Ishikawa (cell line): ENCODE measurements around the gene BMP7.

Experiments
- CEBPB ChIP-seq: IDR thresholded peaks from 2 replicates; pipeline ENCODE4 v1.6.1; 2012
- CREB1 ChIP-seq: IDR thresholded peaks from 2 replicates; pipeline ENCODE4 v1.6.1; 2012; ENCODE audit warnings: low read depth
- EGR1 ChIP-seq: IDR thresholded peaks from 2 replicates; pipeline ENCODE4 v1.6.1; 2012
- EP300 ChIP-seq: IDR thresholded peaks from 2 replicates; pipeline ENCODE4 v1.6.1; 2012; ENCODE audit warnings: borderline replicate concordance
- FOXM1 ChIP-seq: IDR thresholded peaks from 2 replicates; pipeline ENCODE4 v1.6.1; 2012; ENCODE audit warnings: low read depth, borderline replicate concordance
- NFIC ChIP-seq: IDR thresholded peaks from 2 replicates; pipeline ENCODE4 v1.6.1; 2012
- RAD21 ChIP-seq: IDR thresholded peaks from 2 replicates; pipeline ENCODE4 v1.6.1; 2012; ENCODE audit warnings: low read depth
- TAF1 ChIP-seq: IDR thresholded peaks from 2 replicates; pipeline ENCODE4 v1.6.1; 2012; ENCODE audit warnings: low read depth, mild to moderate bottlenecking
- TCF12 ChIP-seq: IDR thresholded peaks from 2 replicates; pipeline ENCODE4 v1.6.1; 2012; ENCODE audit warnings: low read depth
- TEAD4 ChIP-seq: IDR thresholded peaks from 2 replicates; pipeline ENCODE4 v1.6.1; 2012
- YY1 ChIP-seq: IDR thresholded peaks from 2 replicates; pipeline ENCODE4 v1.6.1; 2012; ENCODE audit warnings: low read depth
- ZBTB7A ChIP-seq: IDR thresholded peaks from 2 replicates; pipeline ENCODE4 v1.6.1; 2012; ENCODE audit warnings: low read depth
- TF ChIP-seq, protein P1 (sequence below): IDR thresholded peaks from 2 replicates; pipeline ENCODE4 v1.6.1; 2012; ENCODE audit warnings: low read depth, mild to moderate bottlenecking
- TF ChIP-seq, protein P2 (sequence below): IDR thresholded peaks from 2 replicates; pipeline ENCODE4 v1.6.1; 2012
- TF ChIP-seq, protein P3 (sequence below): IDR thresholded peaks from 2 replicates; pipeline ENCODE4 v1.6.1; 2012

The BMP7 gene

DNA sequence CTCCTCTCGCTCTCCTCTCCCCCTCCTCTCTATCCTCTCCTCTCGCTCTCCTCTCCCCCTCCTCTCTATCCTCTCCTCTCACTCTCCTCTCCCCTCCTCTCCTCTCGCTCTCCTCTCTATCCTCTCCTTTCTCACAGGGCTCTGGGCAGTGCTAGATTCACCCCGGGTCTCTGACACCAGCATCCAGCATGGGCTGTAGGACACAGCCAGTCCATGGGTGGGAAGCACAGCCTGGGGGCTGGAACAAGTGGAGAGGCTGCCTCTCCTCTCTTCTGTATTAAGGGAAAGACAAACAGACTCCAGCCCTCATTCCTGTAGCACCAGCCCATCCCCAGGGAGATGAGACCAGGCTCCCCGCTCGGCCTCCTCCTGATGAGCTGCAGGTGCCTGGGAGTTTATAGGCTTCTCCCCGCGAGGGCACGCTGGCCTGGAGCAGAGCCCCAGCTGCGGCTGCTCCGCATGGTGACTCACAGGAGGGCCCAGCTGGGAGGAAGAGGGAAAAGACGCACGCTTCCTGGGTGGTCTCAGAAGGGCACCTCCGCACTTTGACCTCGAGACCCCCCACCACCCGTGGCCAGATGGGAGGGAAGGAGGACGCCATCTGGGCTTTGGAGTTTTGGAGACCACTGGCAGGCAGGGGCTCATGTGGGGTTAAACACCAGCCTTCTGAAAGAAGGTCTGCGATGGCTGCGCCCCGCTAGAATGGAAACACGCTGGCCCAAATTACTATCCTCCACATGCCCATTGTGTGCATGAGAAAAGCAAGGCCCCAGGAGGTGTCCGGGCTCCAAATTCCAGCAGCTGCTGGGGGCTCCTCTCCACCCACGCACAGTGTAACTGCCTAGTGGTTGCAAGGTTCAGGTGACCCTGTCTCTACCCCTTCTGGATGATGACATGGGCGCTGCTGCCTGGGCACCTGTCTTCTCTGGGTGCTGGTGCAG is 68.0 kb downstream of the BMP7 start:
- TF ChIP-seq TAF1 (no peak), CREB1 (no peak), TCF12 (no peak), EP300 (no peak), RAD21 (no peak), NFIC (no peak), CEBPB (no peak)

DNA sequence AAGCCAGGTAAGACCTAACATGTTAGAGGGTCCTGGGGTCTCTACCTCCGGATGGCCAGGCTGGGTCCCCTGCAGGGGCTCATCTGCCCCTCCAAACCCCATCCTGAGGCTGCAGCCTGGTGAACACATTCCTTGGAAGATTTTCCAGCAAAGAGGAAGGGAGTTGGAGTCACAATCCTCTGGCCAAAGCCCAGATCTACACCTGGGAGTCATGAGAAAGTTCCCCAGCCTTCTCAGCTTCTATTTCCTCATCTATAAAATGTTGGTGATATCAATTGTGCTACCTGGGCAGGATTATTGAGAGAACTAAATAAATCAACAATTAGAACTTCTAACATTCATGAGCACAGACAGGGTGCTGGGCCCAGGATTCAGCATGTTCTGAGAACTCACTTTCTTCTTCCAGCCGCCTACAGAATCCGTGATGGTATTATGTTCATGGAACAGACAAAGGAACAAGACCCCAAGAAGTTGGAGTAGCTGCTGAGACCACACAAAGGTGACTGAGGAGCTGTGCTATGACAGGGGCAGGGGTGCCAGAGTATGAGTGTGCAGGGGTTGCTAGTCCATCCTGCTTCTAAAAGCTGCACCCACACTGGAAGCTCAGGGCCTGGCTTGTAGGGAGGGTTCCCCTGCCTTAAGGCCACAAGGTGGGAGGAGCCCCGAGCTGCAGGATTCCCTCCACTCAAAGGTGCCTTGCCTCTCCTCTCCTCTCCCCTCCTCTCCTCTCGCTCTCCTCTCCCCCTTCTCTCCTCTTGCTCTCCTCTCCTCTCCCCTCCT is 68.9 kb downstream of the BMP7 start:
- TF ChIP-seq RAD21 = no peak
- no peak for TF ChIP-seq TCF12
- TF ChIP-seq EP300 = no peak
- TF ChIP-seq TEAD4 = no peak
- no peak for TF ChIP-seq TAF1

DNA sequence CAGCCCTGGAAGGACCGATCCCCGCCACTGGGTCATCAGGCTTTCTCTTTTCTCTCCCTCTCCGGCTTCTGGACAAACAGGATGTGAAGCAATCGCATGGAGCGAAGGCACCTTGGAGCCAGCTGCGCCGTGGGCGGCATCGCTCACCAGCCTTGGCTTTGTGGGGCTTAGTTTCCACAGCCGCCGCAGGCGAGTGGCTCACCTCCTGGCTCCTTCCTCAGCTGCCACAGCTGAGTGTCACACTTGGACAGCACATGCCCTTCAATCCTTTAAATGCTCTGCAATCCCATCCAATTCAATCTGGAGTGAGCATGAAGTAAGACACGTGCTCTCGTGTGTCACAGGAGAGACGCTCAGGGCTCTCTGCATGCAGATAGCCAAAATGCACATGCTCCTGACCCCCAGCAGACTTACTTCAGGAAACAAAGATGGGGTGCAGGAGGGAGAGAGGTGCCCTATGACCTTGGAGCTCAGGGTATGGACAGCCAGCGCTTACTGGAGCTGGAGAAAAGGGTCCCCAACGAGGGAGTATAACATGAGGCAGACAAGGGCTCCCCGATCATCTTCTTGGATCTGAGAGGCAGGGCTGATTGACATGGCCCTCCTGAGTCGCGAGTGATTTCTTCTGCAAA is 70.9 kb downstream of the BMP7 start:
- TF ChIP-seq, protein P1, sequence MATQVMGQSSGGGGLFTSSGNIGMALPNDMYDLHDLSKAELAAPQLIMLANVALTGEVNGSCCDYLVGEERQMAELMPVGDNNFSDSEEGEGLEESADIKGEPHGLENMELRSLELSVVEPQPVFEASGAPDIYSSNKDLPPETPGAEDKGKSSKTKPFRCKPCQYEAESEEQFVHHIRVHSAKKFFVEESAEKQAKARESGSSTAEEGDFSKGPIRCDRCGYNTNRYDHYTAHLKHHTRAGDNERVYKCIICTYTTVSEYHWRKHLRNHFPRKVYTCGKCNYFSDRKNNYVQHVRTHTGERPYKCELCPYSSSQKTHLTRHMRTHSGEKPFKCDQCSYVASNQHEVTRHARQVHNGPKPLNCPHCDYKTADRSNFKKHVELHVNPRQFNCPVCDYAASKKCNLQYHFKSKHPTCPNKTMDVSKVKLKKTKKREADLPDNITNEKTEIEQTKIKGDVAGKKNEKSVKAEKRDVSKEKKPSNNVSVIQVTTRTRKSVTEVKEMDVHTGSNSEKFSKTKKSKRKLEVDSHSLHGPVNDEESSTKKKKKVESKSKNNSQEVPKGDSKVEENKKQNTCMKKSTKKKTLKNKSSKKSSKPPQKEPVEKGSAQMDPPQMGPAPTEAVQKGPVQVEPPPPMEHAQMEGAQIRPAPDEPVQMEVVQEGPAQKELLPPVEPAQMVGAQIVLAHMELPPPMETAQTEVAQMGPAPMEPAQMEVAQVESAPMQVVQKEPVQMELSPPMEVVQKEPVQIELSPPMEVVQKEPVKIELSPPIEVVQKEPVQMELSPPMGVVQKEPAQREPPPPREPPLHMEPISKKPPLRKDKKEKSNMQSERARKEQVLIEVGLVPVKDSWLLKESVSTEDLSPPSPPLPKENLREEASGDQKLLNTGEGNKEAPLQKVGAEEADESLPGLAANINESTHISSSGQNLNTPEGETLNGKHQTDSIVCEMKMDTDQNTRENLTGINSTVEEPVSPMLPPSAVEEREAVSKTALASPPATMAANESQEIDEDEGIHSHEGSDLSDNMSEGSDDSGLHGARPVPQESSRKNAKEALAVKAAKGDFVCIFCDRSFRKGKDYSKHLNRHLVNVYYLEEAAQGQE = no peak
- no peak for TF ChIP-seq ZBTB7A
- no peak for TF ChIP-seq TAF1
- TF ChIP-seq, protein P2, sequence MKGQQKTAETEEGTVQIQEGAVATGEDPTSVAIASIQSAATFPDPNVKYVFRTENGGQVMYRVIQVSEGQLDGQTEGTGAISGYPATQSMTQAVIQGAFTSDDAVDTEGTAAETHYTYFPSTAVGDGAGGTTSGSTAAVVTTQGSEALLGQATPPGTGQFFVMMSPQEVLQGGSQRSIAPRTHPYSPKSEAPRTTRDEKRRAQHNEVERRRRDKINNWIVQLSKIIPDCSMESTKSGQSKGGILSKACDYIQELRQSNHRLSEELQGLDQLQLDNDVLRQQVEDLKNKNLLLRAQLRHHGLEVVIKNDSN = no peak
- no peak for TF ChIP-seq CEBPB
- no peak for TF ChIP-seq EGR1
- TF ChIP-seq TEAD4 = no peak
- no peak for TF ChIP-seq NFIC
- TF ChIP-seq EP300 = no peak
- no peak for TF ChIP-seq CREB1
- TF ChIP-seq TCF12 = no peak
- no peak for TF ChIP-seq RAD21

DNA sequence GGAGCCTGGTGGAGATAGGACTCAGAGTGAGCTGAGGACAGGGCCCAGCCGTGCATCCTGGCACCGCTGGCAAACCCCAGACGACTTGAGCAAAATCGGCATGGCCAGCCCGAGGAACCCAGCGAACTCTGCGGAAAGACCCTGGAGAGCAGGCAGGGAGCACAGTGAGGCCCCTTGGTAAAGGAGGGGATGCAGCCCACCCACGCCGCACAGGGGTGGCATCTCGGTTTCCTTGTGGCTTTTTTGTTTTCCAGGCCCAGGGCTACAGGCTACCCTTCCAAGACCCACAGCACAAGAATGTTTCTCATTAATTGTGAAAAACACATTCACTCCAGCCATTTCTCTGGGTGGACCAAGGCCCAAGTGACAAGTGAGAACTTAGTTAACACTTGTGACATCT is 71.4 kb downstream of the BMP7 start:
- TF ChIP-seq, protein P2 = no peak
- TF ChIP-seq TCF12 (no peak), EGR1 (no peak), CEBPB (no peak)

DNA sequence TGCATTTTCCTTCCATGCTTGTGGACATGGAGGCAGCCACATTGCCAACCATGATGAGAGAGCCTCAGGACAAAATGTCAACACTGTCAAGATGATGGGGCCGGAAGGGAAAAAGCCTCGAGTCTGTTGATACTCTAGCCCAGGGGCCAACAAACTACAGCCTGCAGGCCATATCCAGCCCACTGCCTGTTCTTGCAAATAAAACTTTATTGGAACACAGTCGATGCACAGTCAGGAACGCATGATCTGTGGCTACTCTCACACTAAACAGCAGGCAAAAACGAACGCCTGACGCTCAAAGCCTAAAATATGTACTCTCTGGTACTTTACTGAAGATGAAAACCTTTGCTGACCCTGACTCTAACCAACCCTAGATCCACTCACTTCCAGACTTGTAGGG is 72.3 kb downstream of the BMP7 start:
- TF ChIP-seq, protein P3, sequence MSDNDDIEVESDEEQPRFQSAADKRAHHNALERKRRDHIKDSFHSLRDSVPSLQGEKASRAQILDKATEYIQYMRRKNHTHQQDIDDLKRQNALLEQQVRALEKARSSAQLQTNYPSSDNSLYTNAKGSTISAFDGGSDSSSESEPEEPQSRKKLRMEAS = no peak
- no peak for TF ChIP-seq CREB1
- TF ChIP-seq YY1 = no peak
- no peak for TF ChIP-seq ZBTB7A
- no peak for TF ChIP-seq TCF12
- no peak for TF ChIP-seq RAD21
- TF ChIP-seq EGR1 = no peak
- TF ChIP-seq EP300 = no peak
- TF ChIP-seq, protein P2 = no peak
- TF ChIP-seq CEBPB = no peak
- TF ChIP-seq, protein P1 = no peak
- no peak for TF ChIP-seq TEAD4
- no peak for TF ChIP-seq TAF1
- TF ChIP-seq FOXM1 = no peak
- TF ChIP-seq NFIC = no peak
